A673 (cell line): ENCODE measurements around the gene PLTP. TPM values are rescaled to one million over a fixed set of nuclear protein-coding genes. Genes with fewer than 3 reads are reported as not detected.

ENCODE experiments used
- BruUV-seq: library from RNA; stranded (reverse); fragments of 400-500 nt; replicated peaks from 2 replicates; lab custom pipeline; 2021; lab: Mats Ljungman, UMichigan
- CTCF ChIA-PET: fragments of 300-600 bp; sonication (Branson Sonifier 250); formaldehyde crosslinking; loops from one replicate; lab custom pipeline; 2022; ENCODE audit warnings: antibody characterized with exemption; lab: Charles Lee
- POLR2A ChIA-PET: fragments of 300-600 bp; sonication (Branson Sonifier 250); formaldehyde crosslinking; loops from one replicate; lab custom pipeline; 2022; ENCODE audit warnings: antibody characterized with exemption; ENCODE audit not compliant: low non-redundant PET; lab: Charles Lee
- DNase-seq: peaks from one replicate; pipeline ENCODE4 v3.0.0-alpha.2; 2015; ENCODE audit warnings: low spot score
- H3K27ac ChIP-seq: fragments of 200-600 bp; sonication (generic); 2 replicates; pipeline ENCODE4 v1.5.1; 2016; ENCODE audit warnings: mixed run types, low read depth, mild to moderate bottlenecking, mixed read lengths, antibody characterized with exemption, low read length; ENCODE audit not compliant: poor library complexity, severe bottlenecking
- H3K27me3 ChIP-seq: fragments of 200-600 bp; sonication (generic); replicated peaks from 2 replicates; pipeline ENCODE4 v1.6.1; 2017; ENCODE audit warnings: mixed run types, low read depth, mild to moderate bottlenecking, mixed read lengths, antibody characterized with exemption, low read length; ENCODE audit not compliant: insufficient read depth, poor library complexity
- H3K36me3 ChIP-seq: fragments of 200-600 bp; sonication (generic); 2 replicates; pipeline ENCODE4 v1.6.1; 2016; ENCODE audit warnings: mixed run types, mild to moderate bottlenecking, mixed read lengths, antibody characterized with exemption, low read length; ENCODE audit not compliant: insufficient read depth, poor library complexity, severe bottlenecking
- H3K4me1 ChIP-seq: fragments of 200-600 bp; sonication (generic); 2 replicates; pipeline ENCODE4 v1.6.1; 2017; ENCODE audit warnings: mixed run types, mild to moderate bottlenecking, mixed read lengths, antibody characterized with exemption, low read length; ENCODE audit not compliant: insufficient read depth, poor library complexity, severe bottlenecking
- H3K4me3 ChIP-seq: fragments of 200-600 bp; sonication (generic); 2 replicates; pipeline ENCODE4 v1.5.1; 2016; ENCODE audit warnings: low read depth, mixed run types, mild to moderate bottlenecking, mixed read lengths, low read length; ENCODE audit not compliant: poor library complexity, severe bottlenecking
- H3K9me3 ChIP-seq: fragments of 200-600 bp; sonication (generic); 2 replicates; pipeline ENCODE4 v1.6.1; 2016; ENCODE audit warnings: mixed run types, low read depth, mild to moderate bottlenecking, mixed read lengths, antibody characterized with exemption, low read length; ENCODE audit not compliant: poor library complexity, severe bottlenecking
- EZH2 ChIP-seq: fragments of 200-600 bp; sonication (generic); IDR thresholded peaks from 2 replicates; pipeline ENCODE4 v1.6.1; 2017; ENCODE audit warnings: borderline replicate concordance, low read depth, mild to moderate bottlenecking, mixed read lengths, antibody characterized with exemption, low read length; ENCODE audit not compliant: poor library complexity, severe bottlenecking
- intact Hi-C: fragments of 100-400 bp; cut with micrococcal nuclease; formaldehyde crosslinking; loops from one replicate; pipeline ENCODE4 v1.10.0; 2022; ENCODE audit not compliant: unreplicated experiment
- total RNA-seq: library from RNA; stranded (reverse); gene quantifications from 2 replicates; pipeline ENCODE4 v1.2.3, GENCODE V29; 2021
- TF ChIP-seq, protein P1 (sequence below): fragments of 300-800, 200-600 bp; sonication (generic); conservative IDR thresholded peaks from 2 replicates; pipeline ENCODE4 v1.5.1; 2017; ENCODE audit warnings: low read depth, mild to moderate bottlenecking, antibody characterized with exemption, low read length, moderate library complexity, mixed read lengths

PLTP gene
- total RNA-seq, 1 experiment from 2014 or later, result 58.3 TPM

DNA sequence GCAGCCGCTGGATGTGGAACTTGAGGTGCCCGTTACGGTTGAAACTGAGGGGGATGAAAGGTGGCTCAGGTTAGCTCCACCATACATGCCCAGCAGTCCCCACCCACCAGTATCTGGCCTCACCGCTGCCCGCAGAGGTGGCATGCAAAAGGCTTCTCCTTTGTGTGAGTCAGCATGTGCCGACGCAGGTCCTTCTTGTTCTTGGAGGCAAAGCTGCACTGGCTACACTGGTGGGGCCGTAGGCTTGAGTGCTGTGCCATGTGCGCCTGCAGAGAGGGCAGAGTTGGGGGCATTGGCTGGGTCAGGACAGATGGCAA lies 38.3 kb upstream of the PLTP start:
- Histone ChIP-seq H3K9me3 (no peaks in the 10 kb centered on the region), H3K4me1 (no peaks in the 10 kb centered on the region), H3K36me3 (peaks cover 79% of the 10 kb centered on the region), H3K4me3 (no peak overlapping the region), H3K27ac (no peak overlapping the region), H3K27me3 (no peaks in the 10 kb centered on the region)
- ChIA-PET POLR2A (no interaction called here), CTCF (no interaction called here)
- no TSS peak for BruUV-seq
- DNase-seq, result no peak
- intact Hi-C loops, result no loop called here
- TF ChIP-seq EZH2, result no peak
- TF ChIP-seq, protein P1, sequence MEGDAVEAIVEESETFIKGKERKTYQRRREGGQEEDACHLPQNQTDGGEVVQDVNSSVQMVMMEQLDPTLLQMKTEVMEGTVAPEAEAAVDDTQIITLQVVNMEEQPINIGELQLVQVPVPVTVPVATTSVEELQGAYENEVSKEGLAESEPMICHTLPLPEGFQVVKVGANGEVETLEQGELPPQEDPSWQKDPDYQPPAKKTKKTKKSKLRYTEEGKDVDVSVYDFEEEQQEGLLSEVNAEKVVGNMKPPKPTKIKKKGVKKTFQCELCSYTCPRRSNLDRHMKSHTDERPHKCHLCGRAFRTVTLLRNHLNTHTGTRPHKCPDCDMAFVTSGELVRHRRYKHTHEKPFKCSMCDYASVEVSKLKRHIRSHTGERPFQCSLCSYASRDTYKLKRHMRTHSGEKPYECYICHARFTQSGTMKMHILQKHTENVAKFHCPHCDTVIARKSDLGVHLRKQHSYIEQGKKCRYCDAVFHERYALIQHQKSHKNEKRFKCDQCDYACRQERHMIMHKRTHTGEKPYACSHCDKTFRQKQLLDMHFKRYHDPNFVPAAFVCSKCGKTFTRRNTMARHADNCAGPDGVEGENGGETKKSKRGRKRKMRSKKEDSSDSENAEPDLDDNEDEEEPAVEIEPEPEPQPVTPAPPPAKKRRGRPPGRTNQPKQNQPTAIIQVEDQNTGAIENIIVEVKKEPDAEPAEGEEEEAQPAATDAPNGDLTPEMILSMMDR, result no peak

DNA sequence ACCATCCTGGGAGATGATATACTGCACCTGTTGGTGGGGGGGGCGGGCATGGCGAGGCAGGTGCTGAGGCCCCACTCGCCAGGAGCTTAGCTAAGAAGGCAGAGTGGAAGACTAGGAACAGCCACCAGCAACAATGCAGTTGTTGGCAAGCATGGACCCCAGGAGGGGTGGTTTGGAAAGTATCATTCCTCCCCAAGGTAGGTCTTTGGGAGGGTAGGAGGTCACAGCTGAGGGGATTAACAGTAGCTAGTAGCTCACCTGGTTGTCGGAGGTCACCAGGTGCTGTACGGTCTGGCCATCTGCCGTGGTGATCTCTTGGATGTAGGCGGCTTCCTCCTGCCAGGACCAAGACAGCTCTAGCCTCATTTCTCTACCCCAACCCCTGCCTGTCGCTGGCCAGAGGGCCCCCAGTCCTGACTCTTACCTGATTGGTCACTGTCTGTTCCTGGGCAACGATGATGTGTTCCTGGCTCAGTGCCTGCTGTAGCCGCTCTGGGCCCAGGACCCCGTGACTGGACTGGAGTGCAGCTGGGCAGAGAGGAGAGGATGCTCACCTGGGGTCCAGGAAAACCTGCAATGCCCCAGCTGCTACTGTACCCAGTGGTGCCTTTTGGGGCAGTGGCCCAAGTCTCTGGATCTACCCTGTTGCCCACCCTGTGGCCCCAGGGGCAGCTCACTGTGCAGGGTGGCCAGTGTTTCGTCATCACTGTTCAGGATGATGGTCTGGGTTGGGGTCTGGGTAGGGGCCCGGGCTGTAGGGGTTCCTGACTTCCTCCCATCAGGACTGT lies 37.8 kb upstream of the PLTP start:
- no TSS peak for BruUV-seq
- DNase-seq, result no peak
- TF ChIP-seq EZH2, result no peak
- TF ChIP-seq, protein P1, result no peak
- ChIA-PET CTCF (no interaction called here), POLR2A (interaction anchor here (0.6 kb wide), 1 partner anchor 20 kb away, joined by 3 read pairs; no protein-coding TSS in a partner anchor)
- no peaks in the 10 kb centered on the region for H3K9me3 ChIP-seq
- H3K4me3 ChIP-seq, result no peak overlapping the region
- H3K27me3 ChIP-seq, result no peaks in the 10 kb centered on the region
- no peaks in the 10 kb centered on the region for H3K4me1 ChIP-seq
- H3K27ac ChIP-seq, result no peak overlapping the region
- intact Hi-C loops, result no loop called here
- H3K36me3 ChIP-seq, result peaks cover 85% of the 10 kb centered on the region

DNA sequence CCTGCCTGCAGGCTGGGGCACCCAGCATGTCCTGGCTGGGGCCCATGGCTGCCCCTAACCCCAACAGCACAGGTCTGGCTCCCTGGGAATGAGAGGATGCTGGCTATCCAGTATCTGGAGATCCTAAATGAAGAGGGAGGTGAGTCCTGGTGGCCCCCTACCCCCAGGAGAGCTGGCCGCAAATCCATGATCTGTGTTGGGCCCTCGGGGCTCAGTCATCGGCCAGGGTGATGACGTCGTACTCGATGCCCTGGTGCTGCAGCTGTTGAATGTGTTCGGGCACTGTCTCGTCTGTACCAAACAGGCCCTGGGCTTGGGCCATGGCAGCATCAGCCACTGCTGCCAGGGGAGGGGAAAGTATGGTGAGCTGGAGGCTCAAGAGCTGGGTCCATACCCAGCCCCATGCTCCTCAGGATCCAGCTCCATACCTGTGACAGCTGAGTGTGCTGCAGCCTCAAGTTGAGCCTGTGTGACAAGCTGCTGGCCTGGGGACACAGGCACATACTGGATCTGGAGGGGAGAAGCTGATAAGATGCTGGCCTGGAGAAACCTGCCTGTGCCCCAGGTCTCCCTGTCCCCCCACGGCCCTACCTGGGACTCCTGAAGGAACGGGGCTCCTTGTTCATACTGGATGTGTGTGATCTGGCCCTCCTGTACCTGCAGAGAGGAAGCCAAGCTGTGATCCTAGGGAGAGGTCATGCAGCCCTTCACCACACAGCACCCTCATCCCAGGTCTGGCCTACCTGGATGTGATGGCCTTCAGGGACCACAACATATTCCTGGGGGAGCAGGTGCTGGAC lies 37.0 kb upstream of the PLTP start:
- no peak overlapping the region for H3K27ac ChIP-seq
- BruUV-seq, result no TSS peak
- CTCF ChIA-PET, result no interaction called here
- DNase-seq, result no peak
- no peak overlapping the region for H3K4me3 ChIP-seq
- no peaks in the 10 kb centered on the region for H3K4me1 ChIP-seq
- no peaks in the 10 kb centered on the region for H3K9me3 ChIP-seq
- H3K27me3 ChIP-seq, result no peaks in the 10 kb centered on the region
- peaks cover 92% of the 10 kb centered on the region for H3K36me3 ChIP-seq
- POLR2A ChIA-PET, result interaction anchor here (0.6 kb wide), 1 partner anchor 19 kb away, joined by 3 read pairs; no protein-coding TSS in a partner anchor
- TF ChIP-seq, protein P1, result no peak
- no peak for TF ChIP-seq EZH2
- intact Hi-C loops, result no loop called here
